Panc1 (cell line): ENCODE measurements around the gene GOLGA6C. TPM values are rescaled to one million over a fixed set of nuclear protein-coding genes. Genes with fewer than 3 reads are reported as not detected.

ENCODE experiments used
- ATAC-seq: fragments of 200-7000 bp; cut with Tn5 transposase; 2 replicates; pipeline ENCODE4 v1.9.1; 2020; ENCODE audit warnings: mild to moderate bottlenecking, moderate library complexity
- BruUV-seq: library from RNA; stranded (reverse); fragments of 400-500 nt; replicated peaks from 2 replicates; lab custom pipeline; 2021; lab: Mats Ljungman, UMichigan
- CTCF ChIA-PET: fragments of 300-600 bp; sonication (Branson Sonifier 250); formaldehyde crosslinking; loops from one replicate; lab custom pipeline; 2022; ENCODE audit warnings: antibody characterized with exemption; lab: Charles Lee
- POLR2A ChIA-PET: fragments of 300-600 bp; sonication (Branson Sonifier 250); formaldehyde crosslinking; loops from one replicate; lab custom pipeline; 2022; ENCODE audit warnings: antibody characterized with exemption; lab: Charles Lee
- DNase-seq: peaks from one replicate; pipeline ENCODE4 v3.0.0-alpha.2; 2010; ENCODE audit warnings: low read depth, low spot score
- H3K27ac ChIP-seq: 2 replicates; pipeline ENCODE4 v1.5.1; 2011; ENCODE audit warnings: mild to moderate bottlenecking, low read length, inconsistent platforms
- H3K27me3 ChIP-seq: fragments of 200-500 bp; sonication (Bioruptor generic); 2 replicates; pipeline ENCODE4 v1.6.0; 2014; ENCODE audit warnings: low read length, inconsistent platforms; ENCODE audit not compliant: control insufficient read depth, insufficient read depth
- H3K36me3 ChIP-seq: fragments of 200-500 bp; sonication (Bioruptor generic); 2 replicates; pipeline ENCODE4 v1.5.1; 2014; ENCODE audit warnings: inconsistent platforms, mild to moderate bottlenecking, low read length, moderate library complexity; ENCODE audit not compliant: control insufficient read depth, insufficient read depth
- H3K4me1 ChIP-seq: 2 replicates; pipeline ENCODE4 v1.5.1; 2011; ENCODE audit warnings: inconsistent platforms, mild to moderate bottlenecking, low read length, moderate library complexity; ENCODE audit not compliant: control insufficient read depth, insufficient read depth
- H3K4me3 ChIP-seq, 2 experiments: 2 replicates each; pipeline ENCODE4 v1.5.1; 2011 to 2012; ENCODE audit warnings: low read depth in 2 of 2, low read length in 2 of 2, mild to moderate bottlenecking in 2 of 2, inconsistent platforms in 1 of 2, moderate library complexity in 1 of 2
- H3K9me3 ChIP-seq: fragments of 200-500 bp; sonication (Bioruptor generic); 2 replicates; pipeline ENCODE4 v1.5.1; 2014; ENCODE audit warnings: low read depth, mild to moderate bottlenecking, inconsistent platforms, low read length, moderate library complexity; ENCODE audit not compliant: control insufficient read depth, insufficient read depth
- CTCF ChIP-seq: fragments of 450-650 bp; IDR thresholded peaks from 2 replicates; pipeline ENCODE4 v1.5.1; 2017; ENCODE audit warnings: mild to moderate bottlenecking
- POLR2AphosphoS5 ChIP-seq: IDR thresholded peaks from 2 replicates; pipeline ENCODE4 v1.6.1; 2012; ENCODE audit warnings: mild to moderate bottlenecking, low read depth, low read length, moderate library complexity
- REST ChIP-seq, 2 experiments: IDR thresholded peaks; 2 replicates each; pipeline ENCODE4 v1.6.1; 2011 to 2012; ENCODE audit warnings: low read depth in 2 of 2, control low read depth in 1 of 2, low read length in 1 of 2, mild to moderate bottlenecking in 1 of 2, moderate library complexity in 1 of 2; ENCODE audit not compliant: insufficient read depth in 1 of 2
- SIN3A ChIP-seq: IDR thresholded peaks from 2 replicates; pipeline ENCODE4 v1.6.1; 2012; ENCODE audit warnings: low read depth, mild to moderate bottlenecking, low read length, moderate library complexity, borderline replicate concordance; ENCODE audit not compliant: insufficient read depth
- TCF7L2 ChIP-seq: IDR thresholded peaks from 2 replicates; pipeline ENCODE4 v1.6.1; 2011; ENCODE audit warnings: mild to moderate bottlenecking, low read depth, low read length, inconsistent platforms
- in situ Hi-C: cut with HindIII; loops from 2 replicates; pipeline ENCODE4 v1.10.0; 2016; ENCODE audit warnings: low sequenced_read_pairs, low pct_unique_long_range_greater_than_20kb
- intact Hi-C: fragments of 100-400 bp; cut with micrococcal nuclease; formaldehyde crosslinking; loops from one replicate; pipeline ENCODE4 v1.10.0; 2022; ENCODE audit not compliant: unreplicated experiment
- total RNA-seq: library from RNA; stranded (reverse); gene quantifications from one replicate; pipeline ENCODE4 v1.2.1, GENCODE V29; 2021; ENCODE audit not compliant: unreplicated experiment

The GOLGA6C gene
- total RNA-seq, 1 experiment from 2014 or later = not detected

- BruUV-seq = no TSS peak
- CTCF ChIA-PET = no interaction called here
- in situ Hi-C loops = no loop called here
Observed at GRCh38 chr15:75228787-75229186, 29.3 kb upstream of the GOLGA6C start.

GRCh38 chr15:75229191-75230015 lies 28.7 kb upstream of the GOLGA6C start:
- ATAC-seq (0 out of 2 replicates have a peak, but pooled peaks have one; percentile 9), DNase-seq (no peak)
- Histone ChIP-seq H3K27me3 (no peaks in the 10 kb centered on the region), H3K36me3 (no peaks in the 10 kb centered on the region), H3K27ac (no peak overlapping the region), H3K9me3 (no peaks in the 10 kb centered on the region), H3K4me1 (no peaks in the 10 kb centered on the region), H3K4me3 (no peak overlapping the region)
- no TSS peak for BruUV-seq
- intact Hi-C loops (no loop called here), in situ Hi-C loops (no loop called here)
- no peak for TF ChIP-seq TCF7L2
- POLR2A ChIA-PET = interaction anchor here (0.5 kb wide), 1 partner anchor 10 kb away, joined by 7 read pairs; no protein-coding TSS in a partner anchor
- CTCF ChIA-PET = no interaction called here

More at GRCh38 chr15:75228787-75229186, 29.3 kb upstream of the GOLGA6C start:
- Histone ChIP-seq H3K36me3 (no peaks in the 10 kb centered on the region), H3K27ac (no peak overlapping the region), H3K9me3 (no peaks in the 10 kb centered on the region), H3K4me3 (no peak overlapping the region), H3K27me3 (no peaks in the 10 kb centered on the region), H3K4me1 (no peaks in the 10 kb centered on the region)
- ATAC-seq (no peak), DNase-seq (no peak)
- intact Hi-C loops = no loop called here
- POLR2A ChIA-PET = interaction anchor here (0.5 kb wide), 1 partner anchor 11 kb away, joined by 7 read pairs; no protein-coding TSS in a partner anchor
- TF ChIP-seq REST (IDR thresholded peaks at IDR 0.05; ENCODE audit: insufficient read depth in 1 of 2, low read depth in 2 of 2, low read length in 1 of 2) (no peak), CTCF (no peak), TCF7L2 (no peak), POLR2AphosphoS5 (no peak), SIN3A (no peak)

GRCh38 chr15:75230016-75230343 lies 28.2 kb upstream of the GOLGA6C start:
- Histone ChIP-seq H3K27ac (no peak overlapping the region), H3K4me1 (no peaks in the 10 kb centered on the region), H3K9me3 (no peaks in the 10 kb centered on the region), H3K27me3 (no peaks in the 10 kb centered on the region), H3K36me3 (no peaks in the 10 kb centered on the region), H3K4me3 (no peak overlapping the region)
- BruUV-seq = no TSS peak
- in situ Hi-C loops (no loop called here), intact Hi-C loops (no loop called here)
- no peak for DNase-seq
- ATAC-seq = no peak
- no peak for TF ChIP-seq REST (IDR thresholded peaks at IDR 0.05; ENCODE audit: insufficient read depth in 1 of 2, low read depth in 2 of 2, low read length in 1 of 2)
- TF ChIP-seq SIN3A = no peak
- TF ChIP-seq TCF7L2 = no peak
- ChIA-PET POLR2A (no interaction called here), CTCF (no interaction called here)
